ENCODE data around the gene DVL1.

DNA sequence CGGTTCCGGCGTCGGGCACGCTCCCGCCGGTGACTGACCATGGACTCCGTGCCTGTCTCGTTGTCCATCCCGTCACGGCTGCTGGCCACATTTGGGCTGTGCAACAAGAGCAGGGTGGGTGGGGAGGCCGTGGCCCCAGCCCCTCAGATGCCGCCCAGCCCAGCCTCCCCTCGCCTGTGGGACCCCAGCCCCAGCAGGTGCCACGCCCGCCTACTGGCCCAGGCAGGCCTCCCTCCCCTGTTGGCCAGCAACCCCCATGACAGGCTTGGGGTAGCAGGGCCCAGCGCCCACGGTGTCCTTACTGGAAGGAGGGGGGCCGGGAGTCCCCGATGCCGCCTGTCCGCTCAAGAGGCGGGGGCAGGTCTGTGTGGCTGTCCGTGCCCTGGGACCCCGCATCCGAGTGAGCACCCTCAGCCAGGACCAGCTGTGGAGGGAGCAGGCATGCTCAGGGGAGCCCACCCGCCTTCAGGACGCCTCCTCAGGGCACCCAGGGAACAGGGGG lies 7.1 kb downstream of the DVL1 start:
- TF ChIP-seq EZH2 (IDR thresholded peaks at IDR 0.05; ENCODE audit: insufficient read depth, poor library complexity, severe bottlenecking), result no peak
- no peak for TF ChIP-seq EZH2phosphoT487 (IDR thresholded peaks at IDR 0.05; ENCODE audit: insufficient read depth, low read depth)
